Activated CD8-positive, alpha-beta memory T cell treated with anti-CD3 and anti-CD28 coated beads, Interleukin-2, amount 50 U/mL, for 48 hours (primary cell): ENCODE data around the gene CABYR.
"Not testable (repeated sequence)": the region's sequence is repeated elsewhere in the genome, so short reads cannot be mapped to it uniquely, and the experiment has no call there.

Experiments used
- DNase-seq: peaks from one replicate; pipeline ENCODE4 v3.0.0-alpha.2; 2020

The CABYR gene

DNA sequence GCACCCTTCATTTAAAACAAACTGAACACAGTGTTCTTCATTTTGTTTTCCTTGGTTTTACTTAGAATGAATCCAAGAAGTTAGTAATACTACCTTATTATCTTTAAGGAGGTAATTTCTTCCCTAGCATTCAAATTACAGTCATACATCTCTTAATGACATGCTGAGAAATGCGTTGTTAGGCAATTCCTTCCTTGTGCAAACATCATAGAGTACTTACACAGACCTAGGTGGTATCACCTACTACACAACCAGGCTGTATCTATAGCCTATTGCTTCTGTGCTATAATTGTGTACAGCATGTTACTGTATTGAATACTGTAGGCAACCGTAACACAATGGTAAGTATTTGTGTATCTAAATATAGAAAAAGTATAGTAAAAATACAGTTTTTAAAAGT is 8.4 kb upstream of the CABYR start:
- no peak for DNase-seq

DNA sequence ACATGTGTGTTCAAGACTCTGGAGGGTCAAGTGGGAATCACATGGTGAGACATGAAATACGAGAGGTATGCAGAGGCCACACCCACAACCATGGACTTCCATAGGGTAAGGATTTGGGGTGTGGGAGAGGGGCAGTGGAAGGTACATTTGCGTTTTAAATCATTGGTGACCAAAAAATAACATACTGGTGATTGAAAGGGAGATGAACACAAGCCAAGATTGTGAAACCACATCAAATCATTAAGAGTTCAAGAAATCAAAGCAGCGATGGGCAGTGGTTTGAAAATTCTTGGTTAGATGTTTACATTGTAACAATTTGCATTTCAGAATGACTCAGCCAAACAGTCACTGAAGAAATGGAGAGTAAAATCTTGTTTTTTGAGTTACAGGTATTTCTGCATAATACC is 1.9 kb upstream of the CABYR start:
- no peak for DNase-seq

DNA sequence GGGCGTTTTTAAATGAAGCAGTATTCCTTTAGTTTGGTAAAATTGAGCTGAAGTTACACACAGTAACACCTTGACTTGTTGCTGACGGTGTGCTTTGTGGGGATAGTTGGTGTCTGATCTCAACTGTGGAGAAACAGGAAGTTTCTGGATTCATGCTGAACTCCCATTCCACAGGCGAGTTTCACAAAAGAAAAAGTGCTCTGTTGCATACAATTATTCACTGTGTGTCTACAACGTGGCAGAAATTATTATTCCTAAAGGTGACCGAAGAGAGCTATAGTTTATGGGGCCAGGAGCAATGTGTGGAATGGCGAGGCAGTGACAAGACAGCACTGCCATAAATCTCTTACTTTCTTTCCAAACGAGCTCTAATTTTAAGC is 463 bp upstream of the CABYR start:
- DNase-seq, result no peak

DNA sequence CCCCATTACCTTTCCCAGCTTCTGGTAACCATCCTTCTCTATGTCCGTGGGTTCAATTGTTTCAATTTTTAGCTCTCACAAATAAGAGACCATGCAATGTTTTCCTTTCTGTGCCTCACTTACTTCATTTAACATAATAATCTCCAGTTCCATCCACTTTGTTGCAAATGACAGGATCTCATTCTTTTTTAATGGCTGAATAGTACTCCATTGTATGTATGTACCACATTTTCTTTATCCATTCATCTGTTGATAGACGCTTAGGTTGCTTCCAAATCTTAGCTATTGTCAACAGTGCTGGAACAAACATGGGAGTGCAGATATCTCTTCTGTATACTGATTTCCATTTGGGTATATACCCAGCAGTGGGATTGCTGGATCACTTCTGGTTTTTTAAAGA is 1.8 kb downstream of the CABYR start:
- DNase-seq, result no peak

DNA sequence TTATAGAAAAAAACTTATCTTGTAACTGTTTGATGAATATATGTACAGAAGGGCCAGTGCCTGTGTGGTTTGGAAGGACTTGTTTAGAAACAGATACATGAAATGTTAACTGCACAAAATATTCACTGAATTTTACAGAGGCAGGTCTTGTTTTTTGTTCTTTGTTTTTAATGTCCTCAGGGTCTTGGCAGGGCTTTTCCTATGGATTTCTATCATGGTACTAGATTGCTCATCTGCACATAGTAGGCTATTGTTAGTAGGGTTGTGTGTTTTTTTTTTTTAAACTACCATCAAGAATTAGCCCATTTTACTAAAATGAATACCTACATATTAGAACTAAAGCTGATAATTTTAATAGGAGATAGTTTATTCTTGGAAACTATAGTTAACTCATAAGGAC is 3.5 kb downstream of the CABYR start:
- no peak for DNase-seq

DNA sequence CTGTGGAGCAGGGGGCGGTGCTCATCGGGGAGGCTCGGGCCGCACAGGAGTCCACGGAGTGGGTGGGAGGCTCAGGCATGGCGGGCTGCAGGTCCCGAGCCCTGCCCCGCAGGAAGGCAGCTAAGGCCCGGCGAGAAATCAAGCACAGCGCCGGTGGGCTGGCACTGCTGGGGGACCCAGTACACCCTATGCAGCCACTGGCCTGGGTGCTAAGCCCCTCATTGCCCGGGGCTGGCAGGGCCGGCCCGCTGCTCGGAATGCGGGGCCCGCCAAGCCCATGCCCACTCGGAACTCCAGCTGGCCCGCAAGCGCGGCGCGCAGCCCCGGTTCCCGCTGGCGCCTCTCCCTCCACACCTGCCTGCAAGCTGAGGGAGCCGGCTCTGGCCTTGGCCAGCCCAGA is 10.7 kb downstream of the CABYR start:
- DNase-seq, result not testable (repeated sequence)

DNA sequence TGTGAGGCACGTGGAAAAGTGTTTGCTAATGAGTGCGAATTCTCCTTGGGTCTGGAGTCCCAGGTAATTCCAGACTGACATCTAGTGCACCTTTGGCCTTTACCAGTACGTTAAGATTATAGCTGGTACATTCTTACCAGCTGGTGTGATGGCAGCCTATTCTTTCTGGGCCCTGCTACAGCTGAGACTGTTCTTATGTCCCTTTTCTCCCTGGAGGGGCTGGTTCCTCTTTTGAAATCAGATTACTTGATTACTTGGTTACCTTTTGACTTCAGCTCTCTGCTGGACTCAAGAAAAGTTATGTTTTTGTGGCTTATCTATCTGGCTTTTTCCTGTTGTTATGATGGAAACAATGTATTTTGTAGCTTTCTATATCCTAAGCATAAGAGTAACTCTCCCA is 14.5 kb downstream of the CABYR start:
- no peak for DNase-seq

DNA sequence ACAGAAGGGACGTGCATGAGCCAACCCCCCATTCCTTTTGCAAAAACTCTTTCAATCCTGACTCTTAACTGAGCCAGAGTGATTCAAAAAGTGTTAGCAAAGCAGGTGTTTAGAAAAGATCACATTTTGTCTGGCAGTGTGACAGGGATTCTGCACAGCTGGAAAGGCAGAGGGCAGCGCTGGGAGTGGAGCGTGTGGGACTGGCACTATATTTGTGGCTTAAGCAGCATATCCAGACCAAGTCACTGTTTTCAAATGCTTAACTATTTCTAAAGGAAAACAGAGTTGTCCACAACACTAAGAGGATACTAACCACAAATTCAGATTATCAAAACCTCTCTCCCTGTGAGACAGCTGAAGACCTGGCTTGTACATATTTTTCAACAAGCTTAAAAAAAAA is 19.0 kb downstream of the CABYR start:
- no peak for DNase-seq

DNA sequence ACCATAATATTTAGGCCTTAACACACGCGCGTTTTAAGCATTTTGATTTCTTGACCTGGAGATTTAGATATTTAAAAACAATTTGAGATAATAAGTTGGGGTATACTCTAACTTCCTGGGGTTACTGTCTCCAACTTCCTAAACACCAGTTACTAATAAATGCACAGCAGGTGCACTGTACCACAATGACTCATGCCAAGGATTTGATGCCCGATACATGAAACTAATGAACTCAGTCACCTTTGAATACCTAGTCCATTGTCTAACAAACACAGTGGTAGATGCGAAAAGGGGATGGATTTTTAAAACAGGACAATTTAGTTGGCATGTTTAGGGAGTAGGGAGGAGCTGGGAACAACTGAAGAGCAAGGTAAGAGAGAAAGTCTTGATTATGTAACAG is 21.2 kb downstream of the CABYR start:
- no peak for DNase-seq

DNA sequence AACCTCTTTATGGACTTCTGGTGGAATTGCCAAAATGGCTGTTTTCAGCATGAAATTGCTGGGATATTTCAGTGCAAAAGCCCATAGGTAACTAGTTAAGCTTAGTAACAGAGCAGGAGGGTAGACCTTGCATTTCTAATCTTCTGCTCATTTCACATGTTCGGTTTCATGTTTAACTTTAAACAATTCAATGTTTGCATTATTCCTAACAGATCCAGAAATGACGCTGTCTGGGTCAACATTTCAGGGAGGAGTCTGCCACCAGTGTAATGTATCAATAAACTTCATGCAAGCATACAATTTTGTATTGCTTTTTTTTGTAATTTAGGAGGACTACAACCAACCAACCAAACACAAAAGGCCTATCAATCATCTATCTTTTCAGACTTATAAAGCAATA is 22.4 kb downstream of the CABYR start:
- no peak for DNase-seq

DNA sequence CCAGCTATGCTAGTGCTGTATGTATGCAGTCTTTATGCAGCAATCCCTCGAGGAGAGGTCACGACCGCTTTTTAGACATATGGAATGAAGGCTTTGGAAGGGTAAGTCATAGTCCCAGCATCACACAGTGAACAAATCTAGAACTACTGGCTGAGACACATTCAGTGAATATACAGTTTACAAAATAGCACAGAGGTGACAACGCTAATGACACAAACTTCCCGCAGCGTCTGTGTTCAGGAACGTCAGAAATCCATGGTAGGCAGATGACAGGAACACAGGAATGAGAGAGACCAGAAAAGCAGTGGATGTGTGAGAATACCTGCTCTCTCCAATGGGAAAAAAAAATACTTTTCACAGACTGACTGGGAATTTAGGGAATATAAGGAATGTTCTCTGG is 29.6 kb downstream of the CABYR start:
- no peak for DNase-seq

DNA sequence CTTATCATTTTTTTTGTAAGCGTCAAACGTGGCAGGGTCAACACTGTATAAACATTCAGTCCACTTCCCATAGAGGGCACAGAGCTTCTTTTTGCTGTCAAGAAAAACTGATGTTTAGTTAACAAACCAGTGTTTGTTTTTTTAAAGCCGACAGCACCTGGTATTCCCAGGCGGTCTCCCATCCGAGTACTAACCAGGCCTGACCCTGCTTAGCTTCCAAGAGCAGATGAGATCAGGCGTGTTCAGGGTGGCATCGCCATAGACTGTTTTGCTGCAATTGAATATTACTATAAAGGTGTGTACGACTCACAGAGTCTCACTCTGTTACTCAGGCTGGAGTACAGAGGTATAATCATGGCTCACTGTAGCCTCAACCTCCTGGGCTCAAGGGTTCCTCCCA is 31.5 kb downstream of the CABYR start:
- no peak for DNase-seq

DNA sequence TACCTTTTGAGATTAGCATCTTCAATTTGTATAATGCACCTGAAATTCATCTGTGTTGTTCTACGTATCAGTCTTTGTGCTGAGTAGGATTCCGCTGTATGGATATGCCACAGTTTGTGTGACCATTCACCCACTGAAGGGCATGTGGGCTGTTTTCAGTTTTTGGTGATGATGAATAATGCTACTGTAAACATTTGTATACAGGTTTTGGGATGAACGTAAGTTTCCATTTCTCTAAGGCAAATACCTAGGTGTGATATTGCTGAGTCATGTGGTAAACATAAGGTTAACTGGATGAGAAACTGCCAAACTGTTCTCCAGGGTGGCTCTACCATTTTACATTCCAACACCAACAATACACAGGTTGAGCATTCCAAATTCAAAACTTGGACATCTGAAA is 35.1 kb downstream of the CABYR start:
- no peak for DNase-seq

DNA sequence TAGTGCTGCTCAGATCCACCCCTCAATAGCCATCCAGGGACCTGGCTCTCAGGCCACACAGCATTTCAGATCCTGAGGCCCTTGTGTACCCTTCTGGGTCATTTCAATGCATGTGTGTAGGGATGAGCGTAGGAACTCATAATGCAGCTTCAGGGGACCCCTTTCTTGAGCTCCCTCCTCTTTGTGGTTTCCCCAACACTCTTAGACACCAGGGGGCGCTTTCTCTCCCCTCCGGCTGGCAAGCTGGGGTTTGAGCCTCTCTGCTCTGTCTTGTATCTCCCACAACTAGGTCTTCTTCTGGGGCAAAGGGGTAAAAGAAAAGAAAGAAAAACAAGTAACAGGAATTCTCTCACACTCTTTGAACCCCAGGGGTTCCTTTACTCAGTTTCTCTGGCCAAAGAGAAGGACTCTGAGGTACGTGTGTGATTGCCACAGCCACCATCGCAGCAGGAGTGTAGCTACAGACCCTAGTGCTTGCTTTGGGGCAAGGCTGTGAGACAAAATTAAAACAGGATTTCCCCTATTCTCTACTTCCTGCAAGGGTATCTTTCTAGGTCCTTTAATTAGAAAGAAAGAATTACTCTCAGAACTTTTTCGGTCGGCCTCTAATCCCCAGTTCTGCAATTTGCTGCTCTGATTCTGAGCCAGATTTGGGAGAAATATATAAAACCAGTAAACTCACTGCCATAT is 38.0 kb downstream of the CABYR start:
- peak; percentile 84 for DNase-seq

DNA sequence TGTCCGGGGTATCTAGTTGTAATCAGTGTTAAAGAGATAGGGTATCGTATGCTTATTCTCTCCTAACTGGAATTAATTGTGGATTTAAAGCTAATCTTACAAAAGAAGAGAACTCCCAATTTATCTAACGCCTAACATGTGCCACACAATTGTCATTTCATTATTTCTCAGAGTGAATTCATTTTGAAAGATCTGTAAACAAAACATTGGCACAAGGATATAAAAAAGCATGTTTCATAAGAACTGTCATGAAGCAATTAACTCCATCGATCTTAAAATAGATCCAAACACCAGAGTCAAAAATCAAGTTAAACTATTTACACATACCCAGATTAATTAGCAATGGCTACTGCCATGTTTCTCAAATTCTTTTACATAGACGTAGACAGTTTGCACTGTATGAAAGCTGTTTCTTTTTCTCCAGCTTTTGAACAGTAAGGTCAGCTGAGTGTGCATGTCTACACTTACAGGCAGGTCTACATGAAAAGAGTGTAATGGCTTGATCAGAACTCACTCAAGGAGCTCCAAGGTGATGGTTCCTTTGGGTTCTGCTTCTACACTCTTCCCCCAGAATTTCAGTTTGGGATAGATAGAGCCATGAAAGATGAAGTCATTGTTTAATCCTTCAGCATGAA is 38.8 kb downstream of the CABYR start:
- DNase-seq, result no peak

DNA sequence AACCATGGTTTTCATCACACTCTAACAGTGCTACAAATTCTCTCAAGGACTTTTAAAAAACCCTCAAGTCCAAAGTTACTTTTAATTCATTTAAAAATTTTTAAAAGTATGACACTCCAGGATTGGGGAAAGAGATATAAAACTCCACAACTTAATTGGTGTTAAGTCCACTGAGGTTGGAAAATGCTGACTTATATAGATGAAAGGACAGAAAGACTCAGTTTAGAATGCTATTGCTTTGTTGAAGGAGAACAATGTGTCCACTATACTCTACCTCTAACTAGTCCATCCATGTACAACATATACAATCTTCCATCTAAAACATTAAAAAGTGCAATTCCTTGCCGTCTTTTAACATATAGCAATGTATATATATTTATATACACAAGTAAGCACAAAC is 41.2 kb downstream of the CABYR start:
- no peak for DNase-seq

DNA sequence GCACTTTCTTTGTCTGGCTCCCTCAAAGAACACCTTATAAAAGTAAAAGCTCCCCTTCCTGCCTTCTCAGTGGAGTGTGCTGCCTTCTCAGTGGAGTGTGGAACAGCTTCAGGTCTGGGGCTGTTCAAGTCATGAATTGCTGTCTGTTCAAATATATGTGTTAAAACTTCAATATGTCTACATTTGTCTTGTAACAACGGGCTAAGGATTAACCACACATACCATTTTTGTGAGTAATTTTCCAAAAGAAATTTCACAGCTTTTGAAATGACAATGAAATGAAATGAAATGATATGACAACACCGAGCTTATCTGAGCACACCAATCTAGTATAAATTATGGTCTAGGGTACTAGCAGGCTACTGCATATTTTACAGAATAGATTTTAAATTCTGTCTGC is 42.9 kb downstream of the CABYR start:
- DNase-seq, result no peak

DNA sequence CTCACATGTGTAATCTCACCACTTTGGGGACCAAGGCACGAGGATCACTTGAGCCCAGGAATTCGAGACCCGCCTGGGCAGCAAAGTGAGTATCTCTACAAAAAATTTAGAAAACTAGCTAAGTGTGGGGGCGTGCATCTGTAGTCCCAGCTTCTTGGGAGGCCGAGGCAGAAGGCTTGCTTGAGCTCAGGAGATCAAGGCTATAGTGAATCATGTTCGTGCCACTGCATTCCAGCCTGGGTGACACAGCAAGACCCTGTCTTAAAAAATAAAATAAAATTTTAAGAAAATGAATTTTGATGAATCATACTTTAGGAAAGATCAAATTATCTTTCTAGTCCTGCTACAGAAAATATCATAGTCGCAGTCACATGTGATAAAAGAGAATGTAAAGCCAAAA is 46.9 kb downstream of the CABYR start:
- no peak for DNase-seq

DNA sequence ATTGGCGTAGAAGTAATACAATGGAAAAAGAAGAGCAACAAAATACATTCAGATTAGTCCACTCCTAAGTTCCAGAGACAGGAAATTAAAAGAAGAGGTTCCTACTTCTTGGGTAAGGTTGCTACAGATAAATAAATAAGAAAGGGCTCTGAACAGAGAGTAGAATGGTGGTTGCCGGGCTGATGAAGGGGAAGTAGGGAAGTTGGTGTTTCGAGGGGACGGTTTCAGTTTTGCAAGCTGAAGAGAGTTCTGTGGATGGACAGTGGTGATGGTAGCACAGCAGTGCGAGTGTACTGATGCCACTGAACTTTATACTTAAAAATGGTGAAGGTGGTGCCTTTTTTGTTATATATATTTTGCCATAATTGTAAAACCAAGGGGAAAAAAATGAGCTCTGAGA is 48.2 kb downstream of the CABYR start:
- DNase-seq, result no peak

DNA sequence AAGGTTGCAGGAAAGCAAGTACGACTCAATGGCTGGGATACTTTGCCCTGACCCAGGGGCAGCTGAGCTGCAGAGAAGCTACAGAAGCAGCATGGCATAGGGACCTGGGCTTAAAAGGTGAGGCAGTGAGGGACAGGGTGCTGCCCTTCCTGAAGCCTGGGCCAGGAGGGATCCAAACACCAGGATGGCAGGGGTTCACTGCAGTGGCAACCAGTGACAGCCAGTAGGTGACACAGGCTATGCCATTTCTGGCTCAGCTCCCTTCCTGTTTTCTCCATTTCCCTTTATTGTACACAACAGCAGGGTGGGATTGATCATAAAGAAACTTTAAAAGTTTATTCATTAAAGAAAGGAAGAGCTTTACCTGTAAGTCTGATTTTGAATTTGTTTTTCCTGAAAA is 48.8 kb downstream of the CABYR start:
- no peak for DNase-seq

DNA sequence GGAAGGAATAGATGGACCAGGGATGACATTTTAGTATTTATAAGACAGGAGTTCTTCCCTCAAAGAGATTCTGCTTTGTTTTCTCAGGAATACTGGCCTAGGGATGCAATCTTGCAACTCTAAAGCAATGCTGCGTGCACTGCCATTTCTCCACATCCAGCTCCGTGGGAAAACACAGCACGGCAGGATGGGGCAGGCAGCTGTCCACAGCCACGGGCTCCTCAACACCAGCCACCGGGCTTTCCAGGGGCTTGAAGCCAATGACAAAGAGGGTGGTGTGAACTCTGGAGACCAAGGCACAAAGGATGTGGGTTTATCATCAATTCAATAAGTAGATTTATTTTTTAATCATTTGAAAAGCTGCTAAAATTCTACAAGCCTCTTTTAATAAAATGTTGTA is 49.3 kb downstream of the CABYR start:
- DNase-seq, result no peak

DNA sequence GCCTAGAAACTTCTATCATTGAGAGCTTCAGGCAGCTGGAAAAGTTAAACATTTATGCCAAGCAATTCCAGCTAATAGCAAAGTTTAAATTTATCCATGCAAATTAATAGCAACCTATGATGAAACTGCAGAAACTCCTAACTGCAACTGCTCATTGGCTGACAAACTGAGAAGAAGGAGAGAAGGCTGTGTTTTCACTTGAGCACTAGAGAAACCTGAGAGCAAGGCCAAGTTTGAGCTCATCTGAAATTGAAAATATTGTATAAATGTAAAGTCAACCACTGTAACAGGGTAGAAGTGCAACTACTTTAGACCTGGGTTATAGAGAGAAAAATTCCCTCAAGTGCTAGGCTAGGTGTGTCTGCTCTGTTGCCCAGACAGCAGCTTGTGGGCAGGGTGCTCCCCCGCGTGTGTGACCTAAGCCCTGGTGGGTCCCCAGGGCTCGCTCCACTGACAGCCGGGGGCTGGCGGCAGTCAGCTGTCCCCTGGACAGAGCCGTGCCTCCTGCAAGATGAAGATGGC is 50.2 kb downstream of the CABYR start:
- DNase-seq, result no peak

DNA sequence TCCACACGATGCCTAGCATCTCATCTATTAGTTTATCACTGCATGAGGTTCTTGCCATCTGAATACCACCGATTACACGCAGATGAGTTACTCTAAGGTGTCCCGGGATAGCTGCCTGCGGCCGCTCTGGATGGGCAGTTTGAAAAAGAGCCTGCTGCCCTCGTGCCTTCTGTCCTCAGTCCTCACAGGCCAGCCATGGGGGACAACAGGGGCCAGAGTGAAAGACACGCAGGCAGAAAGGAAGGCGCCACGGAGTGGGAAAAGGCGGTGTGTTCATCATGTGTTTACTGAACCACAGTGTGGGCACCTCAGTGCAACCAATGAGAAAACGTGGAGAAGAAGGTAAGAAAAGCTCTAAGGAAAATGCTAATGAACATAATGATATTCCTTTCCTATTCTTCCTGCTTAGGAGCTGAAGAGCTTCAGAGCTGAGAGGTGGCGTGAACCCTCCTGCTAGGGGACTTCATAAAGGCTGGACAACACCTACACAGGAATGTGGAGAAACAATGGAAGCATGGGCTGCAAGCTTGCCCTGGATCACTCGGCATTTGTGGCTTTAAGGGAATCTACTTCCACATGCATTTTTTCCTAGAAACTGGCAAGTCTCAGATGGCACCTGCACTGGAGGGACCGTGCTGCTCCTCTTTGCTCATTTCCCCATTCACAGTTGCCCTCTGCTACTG is 50.9 kb downstream of the CABYR start:
- no peak for DNase-seq

DNA sequence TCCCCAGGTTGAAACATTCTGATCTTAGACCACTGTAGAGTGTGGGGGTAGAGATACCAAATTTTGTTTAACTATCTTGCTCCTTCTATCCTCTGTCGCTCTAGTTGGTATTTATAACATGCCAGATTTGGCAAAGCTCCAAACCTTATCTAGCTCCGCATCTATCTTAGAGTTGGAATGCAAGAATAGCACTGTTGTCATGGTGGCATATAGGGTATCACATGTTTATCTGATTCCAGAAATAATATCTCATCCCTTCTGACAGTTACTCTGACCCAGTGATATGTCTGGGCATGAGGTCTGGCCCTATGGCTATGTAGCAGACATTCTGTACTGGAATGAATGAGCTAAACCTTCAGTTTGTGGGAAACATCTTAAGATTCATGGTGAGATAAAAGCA is 51.7 kb downstream of the CABYR start:
- no peak for DNase-seq
